IMR-90 (cell line): Measurements from ENCODE around the gene HOXA2. TPM values are rescaled to one million over a fixed set of nuclear protein-coding genes. Genes with fewer than 3 reads are reported as not detected.

Experiments
- ATAC-seq: fragments of 200-7000 bp; cut with Tn5 transposase; 2 replicates; pipeline ENCODE4 v1.9.1; 2020; ENCODE audit warnings: low read depth, mild to moderate bottlenecking, moderate library complexity
- BruUV-seq: library from RNA; stranded (reverse); fragments of 400-500 nt; replicated peaks from 2 replicates; lab custom pipeline; 2021; lab: Mats Ljungman, UMichigan
- CTCF ChIA-PET: fragments of 300-600 bp; formaldehyde crosslinking; extraction: SDS; loops from one replicate; lab custom pipeline; 2021; ENCODE audit warnings: antibody characterized with exemption; lab: Yijun Ruan, JAX
- POLR2A ChIA-PET: fragments of 300-600 bp; sonication (Branson Sonifier 250); formaldehyde crosslinking; loops from one replicate; lab custom pipeline; 2022; ENCODE audit warnings: antibody characterized with exemption; ENCODE audit not compliant: unreplicated experiment; lab: Charles Lee
- DNase-seq: peaks from one replicate; pipeline ENCODE4 v3.0.0; 2013
- H2AFZ ChIP-seq: replicated peaks from 2 replicates; pipeline ENCODE3; 2013; ENCODE audit warnings: low read length, mild to moderate bottlenecking; ENCODE audit not compliant: poor library complexity
- H2AK5ac ChIP-seq: 2 replicates; pipeline ENCODE4 v1.6.1; 2013; ENCODE audit warnings: low read depth, low read length, inconsistent platforms
- H2AK9ac ChIP-seq: replicated peaks from 2 replicates; pipeline ENCODE3; 2013; ENCODE audit warnings: mild to moderate bottlenecking, low read depth, low read length, moderate library complexity; ENCODE audit not compliant: poor library complexity
- H2BK120ac ChIP-seq: 2 replicates; pipeline ENCODE4 v1.6.1; 2013; ENCODE audit warnings: low read depth, low read length, inconsistent platforms
- H2BK15ac ChIP-seq: 3 replicates; pipeline ENCODE4 v1.6.1; 2013; ENCODE audit warnings: low read depth, low read length, inconsistent platforms
- H2BK20ac ChIP-seq: 2 replicates; pipeline ENCODE4 v1.6.1; 2013; ENCODE audit warnings: low read depth, mild to moderate bottlenecking, inconsistent platforms, low read length, moderate library complexity
- H2BK5ac ChIP-seq: 2 replicates; pipeline ENCODE4 v1.6.1; 2013; ENCODE audit warnings: mild to moderate bottlenecking, low read depth, low read length, inconsistent platforms; ENCODE audit not compliant: poor library complexity, severe bottlenecking
- H3K14ac ChIP-seq: replicated peaks from 2 replicates; pipeline ENCODE4 v1.6.1; 2013; ENCODE audit warnings: low read depth, low read length, inconsistent platforms
- H3K18ac ChIP-seq: 2 replicates; pipeline ENCODE4 v1.6.1; 2013; ENCODE audit warnings: low read depth, low read length, control low read depth
- H3K23ac ChIP-seq: 2 replicates; pipeline ENCODE4 v1.6.1; 2013; ENCODE audit warnings: low read depth, low read length, inconsistent platforms
- H3K27ac ChIP-seq: 2 replicates; pipeline ENCODE4 v1.5.1; 2013; ENCODE audit warnings: mild to moderate bottlenecking, control low read depth, low read length; ENCODE audit not compliant: insufficient read depth
- H3K27me3 ChIP-seq: 2 replicates; pipeline ENCODE4 v1.6.1; 2013; ENCODE audit warnings: low read length; ENCODE audit not compliant: control insufficient read depth, insufficient read depth
- H3K36me3 ChIP-seq: 2 replicates; pipeline ENCODE4 v1.6.1; 2013; ENCODE audit warnings: low read length, mixed read lengths; ENCODE audit not compliant: control insufficient read depth, insufficient read depth
- H3K4ac ChIP-seq: 2 replicates; pipeline ENCODE4 v1.6.1; 2013; ENCODE audit warnings: low read depth, low read length, inconsistent platforms
- H3K4me1 ChIP-seq: 2 replicates; pipeline ENCODE4 v1.6.1; 2013; ENCODE audit warnings: low read length, mixed read lengths; ENCODE audit not compliant: control insufficient read depth, insufficient read depth
- H3K4me2 ChIP-seq: 2 replicates; pipeline ENCODE4 v1.6.1; 2013; ENCODE audit warnings: low read depth, mild to moderate bottlenecking, control low read depth, low read length, moderate library complexity
- H3K4me3 ChIP-seq: 2 replicates; pipeline ENCODE4 v1.5.1; 2013; ENCODE audit warnings: low read depth, mild to moderate bottlenecking, control low read depth, low read length, moderate library complexity; ENCODE audit not compliant: insufficient read depth
- H3K56ac ChIP-seq: 2 replicates; pipeline ENCODE4 v1.6.1; 2013; ENCODE audit warnings: low read length, inconsistent platforms; ENCODE audit not compliant: insufficient read depth; ENCODE audit errors: extremely low read depth
- H3K79me1 ChIP-seq, 2 experiments: 2 replicates each; pipeline ENCODE4 v1.6.1; 2013; ENCODE audit warnings: low read length in 2 of 2, inconsistent platforms in 1 of 2, low read depth in 1 of 2
- H3K9ac ChIP-seq: 2 replicates; pipeline ENCODE4 v1.6.1; 2013; ENCODE audit warnings: low read depth, low read length, control low read depth
- H3K9me1 ChIP-seq: 2 replicates; pipeline ENCODE4 v1.6.1; 2013; ENCODE audit warnings: low read length, inconsistent platforms; ENCODE audit not compliant: insufficient read depth
- H3K9me3 ChIP-seq: 2 replicates; pipeline ENCODE4 v1.6.1; 2013; ENCODE audit warnings: low read length; ENCODE audit not compliant: control insufficient read depth, insufficient read depth
- H4K20me1 ChIP-seq: 2 replicates; pipeline ENCODE4 v1.6.1; 2013; ENCODE audit warnings: low read length, inconsistent platforms; ENCODE audit not compliant: insufficient read depth
- H4K5ac ChIP-seq: 2 replicates; pipeline ENCODE4 v1.6.1; 2013; ENCODE audit warnings: mild to moderate bottlenecking, low read depth, low read length, control low read depth
- H4K8ac ChIP-seq, 2 experiments: 2 replicates each; pipeline ENCODE4 v1.6.1; 2013; ENCODE audit warnings: low read depth in 2 of 2, low read length in 2 of 2, control low read depth in 1 of 2, inconsistent platforms in 1 of 2
- H4K91ac ChIP-seq: 2 replicates; pipeline ENCODE4 v1.6.1; 2013; ENCODE audit warnings: low read depth, low read length, inconsistent platforms; ENCODE audit not compliant: insufficient read depth
- CHD1 ChIP-seq: IDR thresholded peaks from 2 replicates; pipeline ENCODE4 v1.6.1; 2012; ENCODE audit warnings: low read depth, low read length, improper control_type of control experiment
- MAFK ChIP-seq: IDR thresholded peaks from 2 replicates; pipeline ENCODE4 v1.6.1; 2012; ENCODE audit warnings: low read depth, low read length, improper control_type of control experiment
- MXI1 ChIP-seq: IDR thresholded peaks from 2 replicates; pipeline ENCODE4 v1.6.1; 2012; ENCODE audit warnings: low read depth, mild to moderate bottlenecking, low read length, moderate library complexity, borderline replicate concordance
- NFE2L2 ChIP-seq: fragments of 150-350 bp; IDR thresholded peaks from 2 replicates; pipeline ENCODE4 v1.6.1; 2016; ENCODE audit warnings: low read depth, mild to moderate bottlenecking, low read length
- SMC3 ChIP-seq: fragments of 150-350 bp; IDR thresholded peaks from 2 replicates; pipeline ENCODE4 v1.6.1; 2016; ENCODE audit warnings: low read depth, mild to moderate bottlenecking, antibody characterized with exemption, low read length, moderate library complexity
- USF2 ChIP-seq: fragments of 150-350 bp; IDR thresholded peaks from 2 replicates; pipeline ENCODE4 v1.6.1; 2017; ENCODE audit warnings: mild to moderate bottlenecking, antibody characterized with exemption, low read length, low read depth
- WGBS, 2 experiments: methylation state at CpG; one replicate each; pipeline versions ENCODE4 v1.1.5 to v1.1.7; 2013; ENCODE audit warnings: missing lambda C conversion rate in 2 of 2; ENCODE audit not compliant: insufficient read length in 1 of 2; ENCODE audit errors: extremely low coverage in 2 of 2; 5-methylcytosine and 5-hydroxymethylcytosine counted together
- dilution Hi-C: fragments of 300-500 bp; cut with HindIII; formaldehyde crosslinking; loops from one replicate; pipeline ENCODE4 v1.14.3; 2018; ENCODE audit warnings: low sequenced_read_pairs; ENCODE audit not compliant: unreplicated experiment
- in situ Hi-C: fragments of 300-500 bp; cut with MboI; formaldehyde crosslinking; loops from 3 replicates; pipeline ENCODE4 v1.14.3; 2019; ENCODE audit warnings: low sequenced_read_pairs, inconsistent platforms, mixed read lengths
- intact Hi-C: fragments of 100-400 bp; cut with micrococcal nuclease; formaldehyde crosslinking; loops from 2 replicates; pipeline ENCODE4 v1.10.0; 2022
- microRNA-seq, 2 experiments: library from miRNA; stranded (forward) in 1 of 2; unstranded in 1 of 2; fragments of 10-50 nt in 1 of 2; fragments of <30 nt in 1 of 2; gene quantifications in 1 of 2; microRNA quantifications in 1 of 2; one replicate each; pipeline versions ENCODE3 to v1.1.0; 2013 to 2020; ENCODE audit not compliant: insufficient read depth in 1 of 2, insufficient read length in 1 of 2, unreplicated experiment in 1 of 2
- polyA plus RNA-seq, 3 experiments: library from polyadenylated mRNA; depleted of rRNA; stranded (reverse); fragments of >200 nt; gene quantifications; 2 replicates each; pipeline ENCODE4 v1.2.3, GENCODE V29; 2012; ENCODE audit warnings: low replicate concordance in 1 of 3
- small RNA-seq, 5 experiments: library from RNA; depleted of rRNA; stranded (forward); fragments of <200 nt; gene quantifications; one replicate each; pipeline ENCODE3, GENCODE V24; 2012
- total RNA-seq: library from RNA; depleted of rRNA; stranded (reverse); fragments of >200 nt; gene quantifications from 2 replicates; pipeline ENCODE4 v1.2.3, GENCODE V29; 2012; rRNA removed
- TF ChIP-seq, protein P1 (sequence below): fragments of 150-350 bp; IDR thresholded peaks from 2 replicates; pipeline ENCODE4 v1.6.1; 2016; ENCODE audit warnings: low read depth, mild to moderate bottlenecking, low read length, moderate library complexity, borderline replicate concordance

Gene HOXA2
- total and polyA plus RNA-seq, 2 of the 4 experiments (the other 2 are of a cell fraction), result 1.6 to 3.9 TPM

- no peak overlapping the region for H2AFZ ChIP-seq
- in situ Hi-C loops (no loop called here), dilution Hi-C loops (no loop called here), intact Hi-C loops (no loop called here)
- no peak overlapping the region for H3K27ac ChIP-seq
- no peak overlapping the region for H2BK20ac ChIP-seq
- H4K8ac ChIP-seq, result no peak overlapping the region
- H4K91ac ChIP-seq, result no peak overlapping the region
- no peak overlapping the region for H2BK120ac ChIP-seq
- no peak for ATAC-seq
- CTCF ChIA-PET, result no interaction called here
- no peaks in the 10 kb centered on the region; the same call in 1 of the 2 replicates for H4K20me1 ChIP-seq
- H2BK15ac ChIP-seq, result no peak overlapping the region
- no peak for TF ChIP-seq CHD1
- TF ChIP-seq, protein P1, sequence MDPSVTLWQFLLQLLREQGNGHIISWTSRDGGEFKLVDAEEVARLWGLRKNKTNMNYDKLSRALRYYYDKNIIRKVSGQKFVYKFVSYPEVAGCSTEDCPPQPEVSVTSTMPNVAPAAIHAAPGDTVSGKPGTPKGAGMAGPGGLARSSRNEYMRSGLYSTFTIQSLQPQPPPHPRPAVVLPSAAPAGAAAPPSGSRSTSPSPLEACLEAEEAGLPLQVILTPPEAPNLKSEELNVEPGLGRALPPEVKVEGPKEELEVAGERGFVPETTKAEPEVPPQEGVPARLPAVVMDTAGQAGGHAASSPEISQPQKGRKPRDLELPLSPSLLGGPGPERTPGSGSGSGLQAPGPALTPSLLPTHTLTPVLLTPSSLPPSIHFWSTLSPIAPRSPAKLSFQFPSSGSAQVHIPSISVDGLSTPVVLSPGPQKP, result no peak
- TF ChIP-seq MXI1, result no peak
- no peak for TF ChIP-seq USF2
- no peak for TF ChIP-seq SMC3
- no peak for TF ChIP-seq NFE2L2
- TF ChIP-seq MAFK, result no peak
- H3K27me3 ChIP-seq, result no peaks in the 10 kb centered on the region
- POLR2A ChIA-PET, result no interaction called here
- no peak overlapping the region for H4K5ac ChIP-seq
- no peak overlapping the region for H3K4me3 ChIP-seq
- H3K9ac ChIP-seq, result no peak overlapping the region
- H3K9me3 ChIP-seq, result no peaks in the 10 kb centered on the region
- no peaks in the 10 kb centered on the region for H3K4me1 ChIP-seq
- no peaks in the 10 kb centered on the region for H3K79me1 ChIP-seq
- no peak overlapping the region for H2AK5ac ChIP-seq
- H3K9me1 ChIP-seq, result 0 out of 2 replicates have a peak, but pooled peaks cover 3% of the 10 kb centered on the region
- H3K56ac ChIP-seq, result no peak overlapping the region
- no peaks in the 10 kb centered on the region for H3K36me3 ChIP-seq
- no CpG with 5 or more reads among the region's 4 CpGs for WGBS, 2 experiments
- no peak for DNase-seq
- no peak overlapping the region for H3K23ac ChIP-seq
- no peak overlapping the region for H2AK9ac ChIP-seq
- no peak overlapping the region for H3K4me2 ChIP-seq
- H3K14ac ChIP-seq, result no peak overlapping the region
- H2BK5ac ChIP-seq, result no peak overlapping the region
- H3K4ac ChIP-seq, result no peak overlapping the region
- H3K18ac ChIP-seq, result no peak overlapping the region
- no TSS peak for BruUV-seq
These were observed 51.0 kb downstream of the HOXA2 start for GRCh38 chr7:27051451-27051850.

Small RNAs within 50 kb of the gene (microRNA-seq; reads per million reads assigned to microRNA genes)
- gene AC004080.5 (ENCODE audit: insufficient read depth, insufficient read length), result not detected
- not detected for gene RF01977 (ENCODE audit: insufficient read depth, insufficient read length)

Small RNAs within 50 kb of the gene (small RNA-seq; reads per million reads assigned to genes)
- 0 reads per million in 5 experiments for gene AC004080.5
- gene RF01977, result 0 reads per million in 5 experiments

Other genes with a start within 250 kb of the HOXA2 start
- 5.7 and 11.1 TPM in 2 replicates for gene SKAP2, start 238.1 kb downstream of the HOXA2 start, total RNA-seq
- gene SKAP2, start 238.1 kb downstream of the HOXA2 start, polyA plus RNA-seq (2012; rRNA removed), result 5.4 and 7.4 TPM in 2 replicates
- gene HOXA1, start 6.7 kb downstream of the HOXA2 start, total RNA-seq, result 0.54 and 0.83 TPM in 2 replicates
- gene HOXA1, start 6.7 kb downstream of the HOXA2 start, polyA plus RNA-seq (2012; rRNA removed), result 1.7 and 1.8 TPM in 2 replicates
- gene HOXA4, start 28.1 kb upstream of the HOXA2 start, total RNA-seq, result 0.36 and 1.1 TPM in 2 replicates
- 7.2 and 8.0 TPM in 2 replicates for gene HOXA4, start 28.1 kb upstream of the HOXA2 start, polyA plus RNA-seq (2012; rRNA removed)
- gene HOXA5, start 41.0 kb upstream of the HOXA2 start, total RNA-seq, result 19.9 and 23.9 TPM in 2 replicates
- gene HOXA5, start 41.0 kb upstream of the HOXA2 start, polyA plus RNA-seq (2012; rRNA removed), result 28.1 and 29.4 TPM in 2 replicates
- gene HOXA6, start 45.1 kb upstream of the HOXA2 start, total RNA-seq, result 1.4 and 1.7 TPM in 2 replicates
- gene HOXA6, start 45.1 kb upstream of the HOXA2 start, polyA plus RNA-seq (2012; rRNA removed), result 1.8 and 2.1 TPM in 2 replicates
- gene HOXA3, start 49.9 kb upstream of the HOXA2 start, total RNA-seq, result 0.83 and 0.90 TPM in 2 replicates
- gene HOXA3, start 49.9 kb upstream of the HOXA2 start, polyA plus RNA-seq (2012; rRNA removed), result 5.4 and 8.8 TPM in 2 replicates
- under 0.01 and 0.18 TPM in 2 replicates for gene HOXA7, start 54.0 kb upstream of the HOXA2 start, total RNA-seq
- gene HOXA7, start 54.0 kb upstream of the HOXA2 start, polyA plus RNA-seq (2012; rRNA removed), result 1.7 TPM in 2 replicates
- gene HOXA9, start 62.9 kb upstream of the HOXA2 start, total RNA-seq, result 0.18 and 0.28 TPM in 2 replicates
- gene HOXA9, start 62.9 kb upstream of the HOXA2 start, polyA plus RNA-seq (2012; rRNA removed), result 0.32 and 0.59 TPM in 2 replicates
- 0.18 and 0.28 TPM in 2 replicates for gene HOXA10, start 71.6 kb upstream of the HOXA2 start, total RNA-seq
- gene HOXA10, start 71.6 kb upstream of the HOXA2 start, polyA plus RNA-seq (2012; rRNA removed), result 0.10 TPM in 2 replicates
- gene HOXA11, start 82.5 kb upstream of the HOXA2 start, total RNA-seq, result not detected in 2 replicates
- gene HOXA11, start 82.5 kb upstream of the HOXA2 start, polyA plus RNA-seq (2012; rRNA removed), result 0.04 and 0.05 TPM in 2 replicates
- not detected in 2 replicates for gene HOXA13, start 97.4 kb upstream of the HOXA2 start, total RNA-seq
- not detected in 2 replicates for gene HOXA13, start 97.4 kb upstream of the HOXA2 start, polyA plus RNA-seq (2012; rRNA removed)
- gene EVX1, start 140.1 kb upstream of the HOXA2 start, total RNA-seq, result not detected in 2 replicates
- gene EVX1, start 140.1 kb upstream of the HOXA2 start, polyA plus RNA-seq (2012; rRNA removed), result not detected in 2 replicates